ENCODE results near the gene IFT88. TPM values are rescaled to one million over a fixed set of nuclear protein-coding genes. Genes with fewer than 3 reads are reported as not detected.

IFT88 gene
- total RNA-seq, 1 experiment from 2014 or later: 22.6 TPM

DNA sequence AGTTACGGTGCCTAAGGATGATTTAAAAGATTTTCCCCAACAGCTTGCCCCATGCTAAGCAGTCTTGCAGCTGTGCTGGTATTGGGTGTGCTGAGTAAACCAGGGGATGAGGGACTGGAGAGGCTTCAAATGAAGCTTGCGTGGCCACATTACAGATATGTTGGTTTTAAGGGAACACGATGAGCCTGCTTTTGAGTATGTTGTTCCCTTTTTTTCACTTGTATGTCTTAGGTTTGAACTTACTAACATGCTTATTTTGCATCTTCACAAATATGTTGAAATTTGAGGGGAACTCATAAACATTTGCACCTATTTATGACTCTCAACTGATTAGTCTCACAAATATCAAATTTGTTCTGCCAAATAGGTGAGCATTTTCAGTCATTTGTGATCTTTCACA is 134.5 kb downstream of the IFT88 start:
- no peak for DNase-seq (ENCODE audit: low read depth, low spot score)
- in situ Hi-C loops (cut with HindIII; ENCODE audit: low pct_unique_long_range_greater_than_20kb, low sequenced_read_pairs): no loop called here

DNA sequence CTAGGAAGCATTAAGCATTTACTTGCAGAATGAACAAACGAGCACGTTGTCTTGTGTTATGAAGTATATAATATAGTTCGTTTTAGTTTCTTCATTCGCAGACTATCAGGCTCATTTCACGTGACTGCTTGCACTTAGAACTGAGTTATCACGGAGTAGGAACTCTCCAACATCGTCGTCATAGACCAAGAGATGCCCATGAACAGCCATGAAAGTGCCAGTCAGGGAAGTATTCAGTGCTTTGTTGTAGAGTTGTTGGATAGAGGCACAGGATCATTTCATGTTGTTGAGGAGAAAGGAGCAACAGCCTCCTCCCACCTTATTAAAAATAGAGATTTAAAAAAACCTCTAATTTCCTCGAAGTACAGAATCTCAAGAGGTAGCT is 135.6 kb downstream of the IFT88 start:
- in situ Hi-C loops (cut with HindIII; ENCODE audit: low pct_unique_long_range_greater_than_20kb, low sequenced_read_pairs): no loop called here
- peak; percentile 45 for DNase-seq (ENCODE audit: low read depth, low spot score)

DNA sequence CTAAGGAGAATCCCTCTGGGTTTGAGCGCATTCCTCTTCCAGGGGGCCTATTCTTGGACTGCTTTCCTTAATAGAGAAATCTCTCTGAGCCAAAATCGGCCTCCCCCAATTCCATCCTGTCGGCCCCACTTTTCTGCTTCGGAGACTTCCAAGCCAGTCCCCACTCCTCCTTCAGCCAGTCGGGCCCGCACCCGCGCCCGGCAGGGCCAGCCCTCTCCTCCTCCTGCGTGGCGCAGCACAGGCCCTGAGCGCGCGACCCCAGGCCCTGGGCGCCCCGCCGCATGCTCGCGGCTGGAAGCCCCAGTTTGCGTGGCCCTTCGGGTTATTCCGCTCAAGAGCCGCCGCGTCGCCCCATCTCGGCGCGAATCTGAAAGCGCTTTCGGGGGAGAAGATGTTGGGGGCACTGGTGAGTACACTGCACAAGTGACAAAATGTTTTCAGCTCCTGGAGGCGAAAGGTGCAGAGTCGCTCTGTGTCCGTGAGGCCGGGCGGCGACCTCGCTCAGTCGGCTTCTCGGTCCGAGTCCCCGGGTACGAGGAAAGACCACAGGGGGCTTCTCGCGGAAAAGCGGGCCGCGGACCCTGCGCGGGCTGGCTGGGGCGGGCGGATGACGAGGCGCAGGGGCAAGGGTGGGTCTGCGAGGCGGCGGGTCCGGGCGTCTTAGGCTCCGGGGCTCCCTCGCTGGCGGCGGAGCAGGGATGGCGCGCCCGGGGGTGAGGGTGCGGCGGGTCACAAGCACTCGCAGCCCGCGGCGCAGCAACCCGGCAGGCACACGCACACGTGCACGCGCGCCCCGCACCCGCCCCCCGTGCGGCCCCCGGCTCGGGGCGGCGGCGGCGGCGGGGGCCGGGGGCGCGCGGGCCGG is 136.2 kb downstream of the IFT88 start, which contains the start of gene IL17D:
Gene IL17D (plus strand): TSS at position 785 of the 865 bp plus-strand sequence. CDS start 303 bp downstream, outside the sequence.
- DNase-seq (ENCODE audit: low read depth, low spot score): no peak
- in situ Hi-C loops (cut with HindIII; ENCODE audit: low pct_unique_long_range_greater_than_20kb, low sequenced_read_pairs): no loop called here

DNA sequence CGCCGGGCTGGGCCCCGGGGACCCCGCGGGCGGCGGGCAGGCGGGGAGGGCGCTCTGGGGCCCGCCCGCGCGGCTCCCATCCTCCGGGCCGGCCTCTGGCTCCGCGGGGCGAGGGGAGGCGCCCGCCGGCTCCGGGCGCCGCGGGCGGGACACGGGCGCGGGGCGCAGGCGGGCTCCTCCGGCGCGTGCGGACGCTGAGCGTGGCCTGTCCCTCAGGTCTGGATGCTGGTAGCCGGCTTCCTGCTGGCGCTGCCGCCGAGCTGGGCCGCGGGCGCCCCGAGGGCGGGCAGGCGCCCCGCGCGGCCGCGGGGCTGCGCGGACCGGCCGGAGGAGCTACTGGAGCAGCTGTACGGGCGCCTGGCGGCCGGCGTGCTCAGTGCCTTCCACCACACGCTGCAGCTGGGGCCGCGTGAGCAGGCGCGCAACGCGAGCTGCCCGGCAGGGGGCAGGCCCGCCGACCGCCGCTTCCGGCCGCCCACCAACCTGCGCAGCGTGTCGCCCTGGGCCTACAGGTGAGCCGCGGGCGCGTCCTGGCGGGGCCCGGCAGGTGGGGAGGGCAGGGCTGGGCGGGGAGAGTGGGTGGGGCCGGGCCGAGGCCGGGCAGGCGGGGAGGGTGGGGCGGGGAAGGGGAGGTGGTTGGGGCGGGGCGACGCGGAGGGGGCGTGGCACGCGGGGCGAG is 137.0 kb downstream of the IFT88 start:
- in situ Hi-C loops (cut with HindIII; ENCODE audit: low pct_unique_long_range_greater_than_20kb, low sequenced_read_pairs): no loop called here
- peak; percentile 70 for DNase-seq (ENCODE audit: low read depth, low spot score)

DNA sequence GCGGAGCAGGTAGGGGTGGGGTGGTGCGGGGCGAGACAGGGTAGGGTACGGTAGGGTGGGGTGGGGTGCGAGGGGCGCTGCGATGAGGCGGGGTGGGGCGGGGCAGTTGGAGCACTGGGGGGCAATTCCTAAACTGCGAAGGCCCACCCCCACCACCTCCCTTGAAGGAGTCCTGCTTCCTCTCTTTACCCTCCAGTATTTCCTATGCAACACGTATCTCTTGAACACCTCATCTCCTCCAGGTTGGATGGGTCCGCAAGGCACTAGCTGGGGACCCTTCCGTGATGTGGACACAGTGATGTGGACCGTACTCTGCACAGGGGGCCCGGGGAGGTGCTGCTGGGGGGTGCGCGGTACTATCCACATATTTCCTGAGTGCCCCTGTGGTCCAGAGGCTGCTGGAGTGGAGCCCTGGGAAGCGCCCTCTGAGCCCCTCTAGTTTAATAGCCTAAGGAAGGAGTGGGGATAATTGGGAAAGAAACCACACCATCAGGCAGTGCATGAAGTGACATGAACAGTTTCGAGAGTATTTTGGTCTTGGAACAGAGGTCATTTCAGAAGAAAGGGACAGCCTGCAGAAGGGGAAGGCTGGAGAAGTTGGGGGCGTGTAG is 137.6 kb downstream of the IFT88 start:
- no peak for DNase-seq (ENCODE audit: low read depth, low spot score)
- in situ Hi-C loops (cut with HindIII; ENCODE audit: low pct_unique_long_range_greater_than_20kb, low sequenced_read_pairs): no loop called here

DNA sequence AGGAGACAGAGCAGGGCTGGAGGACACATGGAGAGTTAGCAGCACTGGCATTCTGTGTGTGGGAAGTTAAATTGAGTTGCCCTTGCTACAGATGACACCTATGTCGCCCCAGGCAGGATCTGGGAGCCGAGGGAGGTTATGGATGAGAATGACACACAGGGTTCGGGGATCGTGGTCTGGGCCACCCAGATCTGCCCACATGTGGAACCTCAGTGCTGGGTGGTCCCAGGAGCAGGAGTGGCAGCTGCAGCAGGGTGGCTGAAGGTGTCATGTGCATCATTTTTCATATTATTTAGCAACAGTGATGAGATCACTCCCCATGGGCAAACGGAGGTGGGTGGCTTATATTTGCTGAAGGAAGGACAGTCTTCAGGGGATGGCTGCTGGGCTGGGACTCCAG is 139.7 kb downstream of the IFT88 start:
- DNase-seq (ENCODE audit: low read depth, low spot score): no peak
- in situ Hi-C loops (cut with HindIII; ENCODE audit: low pct_unique_long_range_greater_than_20kb, low sequenced_read_pairs): no loop called here

DNA sequence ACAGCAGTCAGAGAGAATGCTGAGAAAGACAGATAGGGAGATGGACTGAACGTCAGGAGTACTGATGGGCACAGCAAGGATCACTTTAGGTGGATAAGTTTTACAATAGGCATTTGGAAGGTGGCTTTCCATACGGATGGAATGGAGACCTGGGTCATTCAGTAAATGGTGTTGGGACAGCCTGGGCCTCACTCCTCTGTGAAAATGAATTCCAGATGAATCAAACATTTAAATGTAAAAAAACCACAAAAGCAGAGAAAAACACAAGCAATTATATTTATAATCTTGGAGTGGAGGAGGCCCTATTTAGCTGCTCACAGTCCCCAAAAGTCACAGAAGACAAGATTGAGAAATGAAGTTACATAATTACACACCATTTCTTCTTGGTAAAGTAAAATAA is 141.3 kb downstream of the IFT88 start:
- no peak for DNase-seq (ENCODE audit: low read depth, low spot score)
- in situ Hi-C loops (cut with HindIII; ENCODE audit: low pct_unique_long_range_greater_than_20kb, low sequenced_read_pairs): no loop called here

DNA sequence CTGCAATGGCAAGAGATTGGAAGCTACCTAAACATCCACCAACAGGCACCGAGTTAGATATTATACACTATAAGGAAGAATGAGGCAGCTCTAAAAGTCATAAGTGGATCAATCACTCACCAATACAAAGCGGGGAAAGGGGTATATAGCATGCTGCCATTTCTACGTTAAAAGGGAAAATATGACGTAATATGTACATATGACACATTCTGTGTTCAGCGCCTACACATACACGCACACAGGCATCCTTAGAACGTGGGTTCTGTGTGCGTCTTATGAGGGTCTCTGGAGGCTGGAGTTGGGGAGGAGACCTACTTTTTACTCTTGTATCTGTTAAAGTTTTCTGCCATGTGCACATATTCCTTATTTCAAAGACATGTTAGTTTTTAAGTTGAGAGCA is 142.4 kb downstream of the IFT88 start:
- no peak for DNase-seq (ENCODE audit: low read depth, low spot score)
- in situ Hi-C loops (cut with HindIII; ENCODE audit: low pct_unique_long_range_greater_than_20kb, low sequenced_read_pairs): no loop called here

DNA sequence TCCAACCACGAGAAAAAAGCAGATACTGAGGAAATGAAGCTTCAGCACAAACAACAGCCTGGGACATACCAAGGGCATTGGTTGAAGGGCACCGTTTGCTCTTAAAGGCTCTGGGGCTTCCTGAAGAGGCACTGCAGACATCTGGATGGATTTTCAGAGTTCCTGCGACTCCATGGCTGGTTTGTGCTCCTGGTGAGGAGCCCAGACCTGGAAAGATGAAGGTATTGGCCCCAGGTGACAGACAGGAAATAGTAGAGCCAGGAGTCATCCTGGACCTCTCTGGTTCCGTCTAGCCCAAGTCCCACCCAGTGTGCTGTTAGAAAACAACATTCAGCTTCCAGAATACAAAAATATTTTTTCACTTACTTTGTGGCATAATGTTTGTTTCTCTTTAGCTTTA is 142.8 kb downstream of the IFT88 start:
- in situ Hi-C loops (cut with HindIII; ENCODE audit: low pct_unique_long_range_greater_than_20kb, low sequenced_read_pairs): no loop called here
- DNase-seq (ENCODE audit: low read depth, low spot score): no peak

DNA sequence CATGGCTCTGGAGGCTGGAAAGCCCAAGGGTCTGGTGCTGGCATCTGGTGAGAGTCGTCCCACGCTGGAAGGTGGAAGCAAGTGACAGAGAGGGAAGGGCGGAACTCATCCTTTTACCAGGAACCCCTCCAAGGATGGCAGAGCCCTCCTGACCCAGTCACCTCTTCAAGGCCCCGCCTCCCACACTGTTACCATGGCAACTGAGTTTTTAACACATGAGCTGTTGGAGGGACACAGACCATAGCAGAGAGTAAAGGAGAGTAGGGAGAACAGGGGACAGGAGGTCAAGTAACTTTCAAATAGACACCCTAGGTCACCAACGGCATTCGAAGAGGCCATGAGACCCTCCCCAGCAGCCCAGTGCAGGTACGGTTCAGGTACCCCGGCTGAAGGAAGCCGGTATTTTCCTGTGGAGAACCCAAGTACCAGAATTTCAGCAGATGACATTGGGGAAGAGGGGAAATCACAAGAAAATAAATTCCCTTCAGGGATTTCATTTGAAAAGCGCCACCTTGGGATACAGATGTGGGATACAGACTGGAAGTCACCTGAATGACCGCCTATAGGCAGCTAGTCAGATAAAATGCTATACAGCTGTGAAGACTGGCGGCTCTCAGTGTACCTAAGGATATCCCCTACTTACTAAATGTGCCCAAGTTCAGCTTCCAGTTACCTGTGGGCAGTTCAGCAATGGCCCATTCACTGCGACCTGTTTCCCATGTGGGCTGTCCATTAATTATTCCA is 144.5 kb downstream of the IFT88 start:
- peak; percentile 41 for DNase-seq (ENCODE audit: low read depth, low spot score)
- in situ Hi-C loops (cut with HindIII; ENCODE audit: low pct_unique_long_range_greater_than_20kb, low sequenced_read_pairs): no loop called here

DNA sequence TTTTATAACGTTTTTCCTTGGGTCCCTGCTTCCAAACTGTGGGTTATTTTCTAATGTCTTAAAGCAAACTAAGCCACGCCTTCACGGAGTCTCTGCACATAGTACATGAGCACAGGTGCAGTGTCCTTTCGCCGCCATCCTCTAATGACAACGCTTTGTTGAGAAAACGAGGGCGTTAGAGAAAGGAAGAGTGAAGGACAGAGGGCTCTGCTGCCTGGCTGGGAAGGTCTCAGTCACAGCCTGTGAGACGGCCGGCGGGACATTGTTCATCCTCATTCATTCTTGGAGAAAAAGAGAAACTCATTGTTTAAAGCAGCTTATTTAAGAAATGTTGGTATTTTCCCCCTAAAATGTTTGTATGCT is 146.0 kb downstream of the IFT88 start:
- DNase-seq (ENCODE audit: low read depth, low spot score): no peak
- in situ Hi-C loops (cut with HindIII; ENCODE audit: low pct_unique_long_range_greater_than_20kb, low sequenced_read_pairs): no loop called here

DNA sequence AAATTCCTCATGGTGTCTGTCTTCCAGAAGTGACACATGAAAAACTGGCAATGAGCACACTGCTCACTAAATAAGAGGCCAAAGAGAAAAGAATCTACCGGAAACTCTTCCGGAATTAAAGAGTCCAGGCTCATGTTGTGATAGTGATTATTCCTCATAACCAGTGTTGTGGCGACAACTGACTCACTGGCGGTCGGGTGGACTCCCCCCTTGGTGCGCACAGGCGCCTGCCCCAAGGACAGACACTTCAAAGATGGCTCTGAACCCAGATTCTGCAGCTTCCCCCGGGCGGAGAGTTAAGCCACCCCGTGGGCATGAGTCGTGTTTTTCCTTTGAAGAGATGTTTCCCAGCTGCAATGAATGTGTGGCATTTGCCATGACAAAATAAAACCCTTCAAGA is 146.8 kb downstream of the IFT88 start:
- no peak for DNase-seq (ENCODE audit: low read depth, low spot score)
- in situ Hi-C loops (cut with HindIII; ENCODE audit: low pct_unique_long_range_greater_than_20kb, low sequenced_read_pairs): no loop called here

DNA sequence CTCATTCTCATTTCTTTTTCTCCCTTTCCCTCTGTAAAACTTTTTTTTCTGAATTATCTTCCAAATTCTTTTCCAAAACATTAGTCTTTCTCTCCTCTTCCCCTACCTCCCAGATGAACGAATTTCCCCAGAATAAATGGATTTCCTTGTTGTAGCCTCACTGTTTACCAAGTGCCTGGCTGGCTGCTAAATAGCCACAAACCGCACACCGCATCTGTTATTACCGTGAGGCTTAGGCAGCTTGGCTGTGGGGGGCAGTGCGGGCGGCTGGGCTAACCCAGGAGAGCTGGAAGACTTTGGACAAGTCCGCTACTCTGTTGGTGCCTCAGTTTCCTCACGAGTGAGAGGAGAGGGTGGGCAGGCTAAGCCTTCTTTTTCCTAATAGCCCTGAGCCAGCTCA is 147.2 kb downstream of the IFT88 start:
- in situ Hi-C loops (cut with HindIII; ENCODE audit: low pct_unique_long_range_greater_than_20kb, low sequenced_read_pairs): no loop called here
- DNase-seq (ENCODE audit: low read depth, low spot score): no peak

DNA sequence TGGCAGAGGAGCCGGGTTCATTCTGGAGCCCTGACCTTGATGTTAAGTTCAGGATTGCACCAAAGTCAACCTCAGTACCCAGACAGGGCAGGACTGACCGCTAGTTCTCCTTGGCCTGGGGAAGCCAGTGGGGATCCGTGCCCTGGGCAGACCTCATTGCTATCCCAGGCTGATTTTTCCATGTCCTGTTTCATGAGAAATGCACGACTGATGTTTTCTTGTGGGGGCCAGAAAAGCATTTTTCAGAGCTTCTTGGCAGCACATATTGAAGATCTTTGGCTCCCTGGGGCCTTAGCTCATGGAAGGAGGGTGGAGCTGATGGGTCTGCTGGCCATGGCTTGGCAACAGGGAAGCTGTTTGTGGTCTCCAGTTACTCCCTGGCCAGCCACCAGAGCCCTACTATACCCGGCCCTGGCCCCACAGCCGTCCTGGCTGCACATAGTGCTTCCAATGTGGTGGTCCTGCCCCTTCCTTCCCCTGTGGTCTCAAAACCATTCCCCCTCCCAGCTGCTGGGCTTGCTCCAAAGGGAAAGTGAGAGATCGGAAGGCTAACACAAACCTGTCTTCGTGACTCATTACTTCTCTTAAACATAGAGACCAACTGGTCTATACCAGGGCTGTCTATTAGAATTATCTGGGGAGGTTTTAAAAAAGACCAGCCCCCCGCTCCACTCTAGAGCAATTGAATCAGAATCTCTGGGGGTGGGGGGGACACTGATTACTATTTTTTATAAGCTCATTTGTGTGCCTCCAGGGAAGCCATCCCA is 147.8 kb downstream of the IFT88 start:
- DNase-seq (ENCODE audit: low read depth, low spot score): no peak
- in situ Hi-C loops (cut with HindIII; ENCODE audit: low pct_unique_long_range_greater_than_20kb, low sequenced_read_pairs): no loop called here

DNA sequence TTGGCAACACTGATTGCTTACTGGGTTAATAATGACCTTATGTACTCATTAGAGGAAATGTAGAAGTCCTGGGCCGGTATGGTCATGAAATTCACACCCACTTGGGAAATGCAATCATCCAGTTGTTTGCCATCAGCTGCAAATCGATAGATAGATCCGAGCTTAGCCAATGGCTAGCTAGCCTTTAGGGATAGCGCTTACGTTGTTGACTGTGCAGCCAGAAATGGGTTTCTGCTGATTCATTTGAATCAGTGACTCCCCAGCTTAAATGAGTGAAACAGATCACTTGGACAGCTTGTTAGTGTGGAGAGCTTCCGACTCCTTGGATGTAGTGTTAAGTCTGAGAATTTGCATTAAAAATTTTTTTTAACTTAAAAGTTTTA is 148.4 kb downstream of the IFT88 start:
- in situ Hi-C loops (cut with HindIII; ENCODE audit: low pct_unique_long_range_greater_than_20kb, low sequenced_read_pairs): no loop called here
- no peak for DNase-seq (ENCODE audit: low read depth, low spot score)

DNA sequence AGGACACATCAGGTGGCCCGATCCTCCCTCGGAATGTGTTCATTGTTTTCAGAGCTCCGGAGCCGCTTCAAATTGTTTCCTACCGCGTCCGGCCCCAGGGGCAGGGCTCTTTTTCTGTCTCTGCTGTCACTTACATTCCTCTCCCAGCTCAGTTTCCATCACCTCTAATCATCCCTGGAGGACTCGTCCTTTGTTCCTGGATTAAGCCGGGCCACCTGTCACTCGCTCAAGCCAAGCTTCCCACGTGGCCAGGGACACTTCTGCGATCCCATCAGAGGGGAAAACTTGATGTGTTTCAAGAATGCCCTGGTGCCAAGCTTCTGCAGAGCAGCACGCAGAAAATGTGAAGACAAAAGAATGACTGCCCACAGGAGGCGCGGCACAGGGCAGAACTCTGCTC is 150.0 kb downstream of the IFT88 start:
- DNase-seq (ENCODE audit: low read depth, low spot score): no peak
- in situ Hi-C loops (cut with HindIII; ENCODE audit: low pct_unique_long_range_greater_than_20kb, low sequenced_read_pairs): no loop called here

Data from SK-MEL-5 (cell line).